Ovary (tissue), 9 donors: ENCODE measurements around the gene SLC30A9. TPM values are rescaled to one million over a fixed set of nuclear protein-coding genes. Genes with fewer than 3 reads are reported as not detected.

Experiments used
- DNase-seq, 5 donors: peaks; one replicate each; pipeline ENCODE4 v3.0.0-alpha.2; 2019 to 2020
- H3K27ac ChIP-seq, 2 donors: fragments of 200-600 bp; one replicate each; pipeline versions ENCODE4 v1.5.1 to v1.8.0; 2019 to 2022
- H3K27me3 ChIP-seq: fragments of 200-600 bp; one replicate; pipeline ENCODE4 v1.8.0; 2022
- H3K36me3 ChIP-seq: fragments of 200-600 bp; sonication (generic); one replicate; pipeline ENCODE4 v1.5.1; 2019
- H3K4me1 ChIP-seq: one replicate; pipeline ENCODE4 v1.8.1; 2013; ENCODE audit warnings: mild to moderate bottlenecking, moderate library complexity; ENCODE audit not compliant: insufficient read depth
- H3K4me3 ChIP-seq: fragments of 200-600 bp; sonication (generic); one replicate; pipeline ENCODE4 v1.5.1; 2017
- H3K9me3 ChIP-seq, 2 donors: fragments of 200-600 bp in 1 of 2; sonication (generic) in 1 of 2; one replicate each; pipeline versions ENCODE4 v1.5.1 to v1.8.1; 2013 to 2019; ENCODE audit warnings: mild to moderate bottlenecking in 1 of 2, moderate library complexity in 1 of 2
- EP300 ChIP-seq: sonication (generic); formaldehyde crosslinking; IDR thresholded peaks from one replicate; pipeline ENCODE4 v1.6.1; 2017; ENCODE audit warnings: antibody characterized with exemption
- POLR2A ChIP-seq: fragments of 450-650 bp; IDR thresholded peaks from one replicate; pipeline ENCODE4 v1.6.1; 2017; ENCODE audit warnings: antibody characterized with exemption, mild to moderate bottlenecking, moderate library complexity
- WGBS, 3 donors: extraction: QIAGEN DNeasy Blood & Tissue Kit in 1 of 3; methylation state at CpG; one replicate each; pipeline versions ENCODE4 v1.1.5 to v1.1.7; 2013 to 2017; 5-methylcytosine and 5-hydroxymethylcytosine counted together
- intact Hi-C, 4 donors: fragments of 100-400 bp; cut with DNase I; formaldehyde crosslinking; loops; one replicate each; pipeline versions ENCODE4 v1.11.0 to v1.15.1; 2022 to 2023
- polyA plus RNA-seq, 2 donors: library from polyadenylated mRNA; stranded (reverse); fragments of 200-250 nt in 1 of 2; fragments of 350-450 nt in 1 of 2; fragmentation: Illumina TruSeq in 1 of 2; extraction: RNeasy Lipid Tissue Mini Kit (QIAGEN cat#74804) in 1 of 2; gene quantifications; one replicate each; pipeline ENCODE4 v1.2.3, GENCODE V29; 2013 to 2014
- total RNA-seq, 7 donors: library from RNA; depleted of rRNA in 2 of 7; stranded (reverse); fragments of >200 nt in 2 of 7; fragmentation: NEBNext Ultra II Directional in 3 of 7; extraction: Animal tissue kit (Norgen Biotek cat#: 25700) in 3 of 7; gene quantifications; one replicate each; pipeline versions ENCODE4 v1.1.0 to v1.2.4, GENCODE V29; 2016 to 2023
- TF ChIP-seq, protein P1 (sequence below), 3 donors: fragments of 450-650 bp in 2 of 3; fragments of 200-600 bp in 1 of 3; IDR thresholded peaks; one replicate each; pipeline versions ENCODE4 v1.5.1 to v1.8.0; 2016 to 2022; ENCODE audit warnings: antibody characterized with exemption in 3 of 3, mild to moderate bottlenecking in 1 of 3
- donor health status: DM: no; HTN: no; CAD: no; lungs with moderate emphysema.
- donor health status: DM: no; HTN: no; CAD: no.
- donor health status: Bipolar disorder and iron deficiency.
- donor health status: DM: yes; HTN: yes; CAD: no.
- donor health status: DM: no; HTN: no; CAD: no.
- donor health status: DM: yes; HTN: yes; CAD: no.

The SLC30A9 gene
- total and polyA plus RNA-seq, 9 donors: 21.2 to 49.8 (median 43.7) TPM

DNA sequence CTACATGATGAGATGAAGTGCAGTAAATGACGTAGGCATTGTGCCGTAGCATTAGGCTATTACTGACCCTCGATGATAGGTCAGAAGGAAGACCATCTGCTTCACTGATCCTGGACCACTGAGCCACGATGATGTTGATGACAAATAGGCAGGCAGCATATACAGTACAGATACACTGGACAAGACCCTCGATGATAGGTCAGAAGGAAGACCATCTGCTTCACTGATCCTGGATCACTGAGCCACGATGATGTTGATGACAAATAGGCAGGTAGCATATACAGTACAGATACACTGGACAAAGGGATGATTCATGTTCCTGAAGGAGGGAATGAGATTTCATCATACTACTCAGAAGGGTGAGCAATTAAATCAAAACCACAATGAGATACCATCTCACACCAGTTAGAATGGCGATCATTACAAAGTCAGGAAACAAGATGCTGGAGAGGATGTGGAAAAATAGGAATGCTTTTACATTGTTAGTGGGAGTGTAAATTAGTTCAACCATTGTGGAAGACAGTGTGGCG lies 111.2 kb downstream of the SLC30A9 start:
- Histone ChIP-seq H3K4me1 (no peaks in the 10 kb centered on the region), H3K9me3 (no peaks in the 10 kb centered on the region), H3K27me3 (no peaks in the 10 kb centered on the region), H3K4me3 (no peak overlapping the region), H3K36me3 (no peaks in the 10 kb centered on the region), H3K27ac (no peak overlapping the region)
- no peak for DNase-seq
- intact Hi-C loops: no loop called here
- TF ChIP-seq POLR2A (no peak), EP300 (no peak)
- TF ChIP-seq, protein P1, sequence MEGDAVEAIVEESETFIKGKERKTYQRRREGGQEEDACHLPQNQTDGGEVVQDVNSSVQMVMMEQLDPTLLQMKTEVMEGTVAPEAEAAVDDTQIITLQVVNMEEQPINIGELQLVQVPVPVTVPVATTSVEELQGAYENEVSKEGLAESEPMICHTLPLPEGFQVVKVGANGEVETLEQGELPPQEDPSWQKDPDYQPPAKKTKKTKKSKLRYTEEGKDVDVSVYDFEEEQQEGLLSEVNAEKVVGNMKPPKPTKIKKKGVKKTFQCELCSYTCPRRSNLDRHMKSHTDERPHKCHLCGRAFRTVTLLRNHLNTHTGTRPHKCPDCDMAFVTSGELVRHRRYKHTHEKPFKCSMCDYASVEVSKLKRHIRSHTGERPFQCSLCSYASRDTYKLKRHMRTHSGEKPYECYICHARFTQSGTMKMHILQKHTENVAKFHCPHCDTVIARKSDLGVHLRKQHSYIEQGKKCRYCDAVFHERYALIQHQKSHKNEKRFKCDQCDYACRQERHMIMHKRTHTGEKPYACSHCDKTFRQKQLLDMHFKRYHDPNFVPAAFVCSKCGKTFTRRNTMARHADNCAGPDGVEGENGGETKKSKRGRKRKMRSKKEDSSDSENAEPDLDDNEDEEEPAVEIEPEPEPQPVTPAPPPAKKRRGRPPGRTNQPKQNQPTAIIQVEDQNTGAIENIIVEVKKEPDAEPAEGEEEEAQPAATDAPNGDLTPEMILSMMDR (IDR thresholded peaks at IDR 0.05): no peak
- 93 to 96% (median 94%) methylated on average over 8 of the region's 8 CpGs for WGBS, 3 donors

DNA sequence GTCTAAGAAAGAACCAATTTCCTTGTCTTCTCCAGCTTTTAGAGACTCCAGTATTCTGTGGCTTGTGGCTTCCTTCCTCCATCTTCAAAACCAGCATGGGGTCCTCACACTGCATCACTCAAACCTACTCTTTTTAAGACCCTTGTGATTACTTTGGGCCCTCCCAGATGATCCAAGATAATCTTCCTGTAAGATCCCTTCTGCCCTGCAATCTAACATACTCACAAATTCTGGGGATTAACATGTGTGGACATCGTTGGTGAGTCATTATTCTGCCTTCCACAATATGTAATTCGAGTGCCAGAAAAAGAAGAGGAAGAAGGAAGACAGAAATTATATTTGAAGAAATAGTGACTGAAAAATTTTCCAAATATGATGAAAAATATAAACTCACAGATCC lies 114.2 kb downstream of the SLC30A9 start:
- WGBS, 3 donors: 50 to 61% (median 59%) methylated on average over 2 of the region's 2 CpGs
- no peak for DNase-seq
- Histone ChIP-seq H3K36me3 (no peaks in the 10 kb centered on the region), H3K27me3 (no peaks in the 10 kb centered on the region), H3K4me1 (no peaks in the 10 kb centered on the region), H3K4me3 (no peak overlapping the region), H3K9me3 (no peaks in the 10 kb centered on the region), H3K27ac (no peak overlapping the region)
- intact Hi-C loops: no loop called here
- TF ChIP-seq, protein P1 (IDR thresholded peaks at IDR 0.05): no peak
- no peak for TF ChIP-seq EP300

DNA sequence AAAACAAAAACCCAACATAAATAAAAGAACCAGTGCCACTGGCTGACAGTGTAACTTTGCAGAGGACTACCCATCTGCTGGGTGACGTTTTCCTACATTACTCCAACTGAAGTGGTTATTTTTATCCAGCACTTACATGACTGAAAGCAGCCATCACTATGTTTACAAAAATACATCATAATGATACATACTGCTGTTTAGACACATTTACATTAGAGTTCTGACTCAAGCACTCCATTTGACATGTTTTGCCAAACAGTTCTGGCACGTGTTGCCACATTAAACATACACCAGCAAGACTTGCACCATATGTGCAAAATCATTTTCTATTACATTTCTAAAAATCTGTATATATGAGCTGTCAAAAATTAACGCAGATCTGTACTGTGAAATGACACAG lies 122.5 kb downstream of the SLC30A9 start:
- TF ChIP-seq POLR2A (no peak), EP300 (no peak)
- TF ChIP-seq, protein P1 (IDR thresholded peaks at IDR 0.05): no peak
- H3K27ac ChIP-seq: no peak overlapping the region
- H3K4me3 ChIP-seq: no peak overlapping the region
- WGBS, 3 donors: 72 to 73% (median 72%) methylated on average over 3 of the region's 3 CpGs
- no peaks in the 10 kb centered on the region for H3K36me3 ChIP-seq
- intact Hi-C loops: no loop called here
- DNase-seq: no peak
- no peaks in the 10 kb centered on the region for H3K27me3 ChIP-seq
- no peaks in the 10 kb centered on the region for H3K9me3 ChIP-seq
- H3K4me1 ChIP-seq: no peaks in the 10 kb centered on the region

DNA sequence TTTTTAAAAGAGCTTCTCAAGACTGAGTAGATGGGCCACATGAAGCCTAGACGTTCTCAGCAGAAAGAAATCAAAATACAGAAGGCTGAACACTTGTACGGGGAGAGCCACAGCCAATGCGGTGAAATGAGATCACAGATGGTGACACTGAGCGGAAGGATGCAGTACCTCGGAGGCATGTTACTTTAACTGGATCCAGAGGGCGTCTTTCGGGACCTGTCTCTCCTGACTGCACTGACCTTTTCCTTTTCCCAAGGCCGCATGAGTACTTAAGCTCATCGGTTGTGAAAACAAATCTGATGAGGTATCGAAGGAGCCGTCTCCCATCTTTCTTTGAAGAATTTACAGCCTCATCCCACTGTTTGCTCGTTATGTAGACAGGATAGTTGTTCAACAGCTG lies 129.6 kb downstream of the SLC30A9 start:
- no peak overlapping the region for H3K27ac ChIP-seq
- 27 to 35% (median 27%) methylated on average over 12 of the region's 12 CpGs for WGBS, 3 donors
- H3K4me1 ChIP-seq: no peaks in the 10 kb centered on the region
- H3K27me3 ChIP-seq: no peaks in the 10 kb centered on the region
- intact Hi-C loops: no loop called here
- no peak overlapping the region for H3K4me3 ChIP-seq
- DNase-seq: no peak
- no peaks in the 10 kb centered on the region for H3K36me3 ChIP-seq
- no peak for TF ChIP-seq POLR2A
- TF ChIP-seq, protein P1 (IDR thresholded peaks at IDR 0.05): no peak
- TF ChIP-seq EP300: no peak
- no peaks in the 10 kb centered on the region for H3K9me3 ChIP-seq
